Activated CD8-positive, alpha-beta memory T cell treated with anti-CD3 and anti-CD28 coated beads, Interleukin-2, amount 50 U/mL, for 4 hours (primary cell): ENCODE measurements around the gene HBA1.
"Not testable (repeated sequence)": the region's sequence is repeated elsewhere in the genome, so short reads cannot be mapped to it uniquely, and the experiment has no call there.

Experiments used
- DNase-seq: peaks from one replicate; pipeline ENCODE4 v3.0.0-alpha.2; 2020

HBA1 gene

DNA sequence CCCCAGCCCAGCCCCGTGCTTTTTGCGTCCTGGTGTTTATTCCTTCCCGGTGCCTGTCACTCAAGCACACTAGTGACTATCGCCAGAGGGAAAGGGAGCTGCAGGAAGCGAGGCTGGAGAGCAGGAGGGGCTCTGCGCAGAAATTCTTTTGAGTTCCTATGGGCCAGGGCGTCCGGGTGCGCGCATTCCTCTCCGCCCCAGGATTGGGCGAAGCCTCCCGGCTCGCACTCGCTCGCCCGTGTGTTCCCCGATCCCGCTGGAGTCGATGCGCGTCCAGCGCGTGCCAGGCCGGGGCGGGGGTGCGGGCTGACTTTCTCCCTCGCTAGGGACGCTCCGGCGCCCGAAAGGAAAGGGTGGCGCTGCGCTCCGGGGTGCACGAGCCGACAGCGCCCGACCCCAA, 474 bp upstream of the HBA1 start:
- DNase-seq = not testable (repeated sequence)

DNA sequence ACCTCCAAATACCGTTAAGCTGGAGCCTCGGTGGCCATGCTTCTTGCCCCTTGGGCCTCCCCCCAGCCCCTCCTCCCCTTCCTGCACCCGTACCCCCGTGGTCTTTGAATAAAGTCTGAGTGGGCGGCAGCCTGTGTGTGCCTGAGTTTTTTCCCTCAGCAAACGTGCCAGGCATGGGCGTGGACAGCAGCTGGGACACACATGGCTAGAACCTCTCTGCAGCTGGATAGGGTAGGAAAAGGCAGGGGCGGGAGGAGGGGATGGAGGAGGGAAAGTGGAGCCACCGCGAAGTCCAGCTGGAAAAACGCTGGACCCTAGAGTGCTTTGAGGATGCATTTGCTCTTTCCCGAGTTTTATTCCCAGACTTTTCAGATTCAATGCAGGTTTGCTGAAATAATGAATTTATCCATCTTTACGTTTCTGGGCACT, 928 bp downstream of the HBA1 start:
- DNase-seq = no peak

DNA sequence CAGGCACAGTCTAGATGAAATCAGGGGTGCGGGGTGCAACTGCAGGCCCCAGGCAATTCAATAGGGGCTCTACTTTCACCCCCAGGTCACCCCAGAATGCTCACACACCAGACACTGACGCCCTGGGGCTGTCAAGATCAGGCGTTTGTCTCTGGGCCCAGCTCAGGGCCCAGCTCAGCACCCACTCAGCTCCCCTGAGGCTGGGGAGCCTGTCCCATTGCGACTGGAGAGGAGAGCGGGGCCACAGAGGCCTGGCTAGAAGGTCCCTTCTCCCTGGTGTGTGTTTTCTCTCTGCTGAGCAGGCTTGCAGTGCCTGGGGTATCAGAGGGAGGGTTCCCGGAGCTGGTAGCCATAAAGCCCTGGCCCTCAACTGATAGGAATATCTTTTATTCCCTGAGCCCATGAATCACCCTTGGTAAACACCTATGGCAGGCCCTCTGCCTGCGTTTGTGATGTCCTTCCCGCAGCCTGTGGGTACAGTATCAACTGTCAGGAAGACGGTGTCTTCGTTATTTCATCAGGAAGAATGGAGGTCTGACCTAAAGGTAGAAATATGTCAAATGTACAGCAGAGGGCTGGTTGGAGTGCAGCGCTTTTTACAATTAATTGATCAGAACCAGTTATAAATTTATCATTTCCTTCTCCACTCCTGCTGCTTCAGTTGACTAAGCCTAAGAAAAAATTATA, 1.6 kb downstream of the HBA1 start:
- no peak for DNase-seq

DNA sequence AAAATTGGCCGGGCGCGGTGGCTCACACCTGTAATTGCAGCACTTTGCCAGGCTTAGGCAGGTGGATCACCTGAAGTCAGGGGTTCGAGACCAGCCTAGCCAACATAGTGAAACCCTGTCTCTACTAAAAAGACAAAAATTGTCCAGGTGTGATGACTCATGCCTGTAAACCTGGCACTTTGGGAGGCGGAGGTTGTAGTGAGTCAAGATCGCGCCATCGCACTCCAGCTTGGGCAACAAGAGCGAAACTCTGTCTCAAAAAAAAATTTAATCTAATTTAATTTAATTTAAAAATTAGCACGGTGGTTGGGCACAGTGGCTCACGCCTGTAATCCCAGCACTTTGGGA, 2.2 kb downstream of the HBA1 start:
- DNase-seq = no peak

DNA sequence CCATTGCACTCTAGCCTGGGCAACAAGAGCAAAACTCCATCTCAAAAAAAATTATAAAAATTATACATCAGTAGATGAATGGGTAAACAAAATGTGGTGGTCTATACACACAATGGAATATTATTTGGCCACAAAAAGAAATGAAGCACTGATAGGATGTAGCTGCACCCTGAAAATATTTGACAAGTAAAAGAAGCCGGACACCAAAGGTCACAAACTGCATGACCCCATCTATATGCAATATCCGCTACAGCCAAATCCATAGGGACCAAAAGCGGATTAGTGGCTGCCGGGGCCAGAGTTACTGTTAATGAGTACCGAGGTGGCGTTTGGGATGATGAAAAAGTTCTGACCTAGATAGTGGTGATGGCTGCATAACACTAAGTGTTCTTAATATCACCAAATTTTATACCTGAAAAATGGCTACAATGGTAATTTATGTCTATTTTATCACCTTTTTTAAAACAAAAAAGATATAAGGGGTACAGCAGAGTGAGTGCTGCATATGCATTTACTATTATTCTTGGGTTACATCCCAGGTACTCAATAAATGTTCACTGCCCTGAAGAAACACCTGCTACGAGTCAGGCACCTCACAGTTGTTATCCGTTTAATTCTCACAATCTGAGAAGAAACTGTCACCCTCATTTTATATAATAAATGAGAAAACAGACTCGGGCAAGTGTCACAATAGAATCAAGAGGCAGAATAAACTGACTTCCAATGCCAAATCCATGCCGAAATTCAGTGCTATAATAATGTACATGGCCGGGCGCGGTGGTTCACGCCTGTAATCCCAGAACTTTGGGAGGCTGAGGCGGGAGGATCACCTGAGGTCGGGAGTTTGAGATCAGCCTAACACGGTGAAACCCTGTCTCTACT, 3.0 kb downstream of the HBA1 start:
- DNase-seq = no peak

DNA sequence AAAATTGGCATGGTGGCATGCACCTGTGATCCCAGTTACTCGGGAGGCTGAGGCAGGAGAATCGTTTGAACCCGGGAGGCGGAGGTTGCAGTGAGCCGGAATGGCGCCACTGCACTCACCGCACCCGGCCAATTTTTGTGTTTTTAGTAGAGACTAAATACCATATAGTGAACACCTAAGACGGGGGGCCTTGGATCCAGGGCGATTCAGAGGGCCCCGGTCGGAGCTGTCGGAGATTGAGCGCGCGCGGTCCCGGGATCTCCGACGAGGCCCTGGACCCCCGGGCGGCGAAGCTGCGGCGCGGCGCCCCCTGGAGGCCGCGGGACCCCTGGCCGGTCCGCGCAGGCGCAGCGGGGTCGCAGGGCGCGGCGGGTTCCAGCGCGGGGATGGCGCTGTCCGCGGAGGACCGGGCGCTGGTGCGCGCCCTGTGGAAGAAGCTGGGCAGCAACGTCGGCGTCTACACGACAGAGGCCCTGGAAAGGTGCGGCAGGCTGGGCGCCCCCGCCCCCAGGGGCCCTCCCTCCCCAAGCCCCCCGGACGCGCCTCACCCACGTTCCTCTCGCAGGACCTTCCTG, 3.7 kb downstream of the HBA1 start, which contains the start of gene HBQ1:
Gene HBQ1, plus strand, starts transcription at position 359 of the 575 bp plus-strand sequence. Its CDS starts 28 bp downstream, at position 387.
- peak; percentile 48 for DNase-seq

DNA sequence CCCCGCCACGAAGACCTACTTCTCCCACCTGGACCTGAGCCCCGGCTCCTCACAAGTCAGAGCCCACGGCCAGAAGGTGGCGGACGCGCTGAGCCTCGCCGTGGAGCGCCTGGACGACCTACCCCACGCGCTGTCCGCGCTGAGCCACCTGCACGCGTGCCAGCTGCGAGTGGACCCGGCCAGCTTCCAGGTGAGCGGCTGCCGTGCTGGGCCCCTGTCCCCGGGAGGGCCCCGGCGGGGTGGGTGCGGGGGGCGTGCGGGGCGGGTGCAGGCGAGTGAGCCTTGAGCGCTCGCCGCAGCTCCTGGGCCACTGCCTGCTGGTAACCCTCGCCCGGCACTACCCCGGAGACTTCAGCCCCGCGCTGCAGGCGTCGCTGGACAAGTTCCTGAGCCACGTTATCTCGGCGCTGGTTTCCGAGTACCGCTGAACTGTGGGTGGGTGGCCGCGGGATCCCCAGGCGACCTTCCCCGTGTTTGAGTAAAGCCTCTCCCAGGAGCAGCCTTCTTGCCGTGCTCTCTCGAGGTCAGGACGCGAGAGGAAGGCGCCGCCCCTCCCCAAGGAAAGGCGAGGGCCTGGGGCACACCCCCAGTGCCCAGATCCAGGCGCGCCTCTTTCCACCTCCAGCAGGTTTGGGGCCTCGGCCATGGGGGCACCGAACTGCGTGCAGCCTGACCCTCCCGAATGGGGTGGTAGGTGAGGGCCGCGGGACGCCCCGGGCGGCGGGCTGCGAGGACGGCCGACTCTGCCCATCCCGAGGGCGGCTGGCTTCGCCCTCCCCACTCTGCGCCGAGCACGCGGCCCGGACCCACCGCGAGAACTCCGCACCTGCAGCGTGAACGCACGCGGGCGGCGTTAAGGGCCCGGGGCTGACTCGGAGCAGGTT, 4.4 kb downstream of the HBA1 start:
- peak; percentile 85 for DNase-seq

DNA sequence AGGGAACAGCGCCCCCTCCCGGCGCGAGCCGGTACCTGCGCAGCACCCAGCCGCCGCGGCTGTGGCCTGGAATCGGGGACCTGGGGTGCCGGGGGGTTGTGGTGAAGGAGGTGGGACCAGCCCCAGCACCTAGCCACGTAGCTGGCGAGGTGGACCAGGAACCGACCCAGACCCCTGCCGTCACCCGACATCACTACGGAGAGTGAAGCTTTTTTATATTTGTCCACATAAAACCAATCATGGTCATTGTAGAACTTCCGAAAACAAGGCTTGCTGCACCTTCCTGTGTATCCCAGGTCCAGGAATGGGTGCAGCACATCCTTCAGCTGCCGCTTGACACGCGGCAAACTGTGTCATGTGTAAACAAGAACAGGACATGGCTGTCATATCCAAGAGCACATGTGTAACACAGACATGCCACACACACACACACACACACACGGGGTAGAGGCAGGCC, 5.1 kb downstream of the HBA1 start:
- DNase-seq = no peak

DNA sequence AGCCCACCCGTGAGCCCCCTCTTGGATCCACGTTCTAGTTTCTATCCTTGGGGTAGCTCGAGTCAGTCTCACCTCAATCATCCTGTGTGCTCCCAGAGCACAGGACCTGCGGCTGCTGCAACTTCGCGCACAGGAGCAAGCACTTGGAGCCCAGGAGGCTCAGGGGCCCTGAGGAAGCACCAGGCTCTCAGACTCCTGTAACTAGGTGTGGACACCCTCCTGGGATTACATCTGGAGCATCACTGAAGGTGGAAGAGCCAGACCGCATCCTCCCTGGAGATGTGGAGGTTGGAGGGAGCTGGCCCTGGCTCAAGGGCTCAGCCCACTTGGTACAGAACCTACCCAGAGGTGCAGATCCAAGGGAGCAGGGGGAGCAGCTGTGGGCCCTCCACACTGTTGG, 6.5 kb downstream of the HBA1 start:
- no peak for DNase-seq

DNA sequence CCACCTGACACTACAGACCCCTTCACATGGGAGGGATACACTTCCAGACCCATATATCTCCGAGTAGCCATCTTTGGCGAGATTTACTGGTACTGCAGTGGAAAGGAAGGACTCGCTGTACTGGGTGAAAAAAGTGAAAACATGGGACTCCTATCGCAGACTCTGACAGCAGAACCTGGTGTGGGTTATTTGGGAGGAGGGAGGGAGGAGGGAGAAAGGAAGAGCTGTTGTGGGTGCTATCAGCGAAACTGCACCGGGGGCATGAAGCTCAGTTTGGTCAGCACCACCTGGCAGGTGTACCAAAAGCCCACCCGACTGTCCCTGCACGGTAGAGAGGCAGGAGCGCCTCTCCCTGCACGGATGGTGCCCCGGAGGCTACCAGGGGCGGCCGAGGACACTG, 8.7 kb downstream of the HBA1 start:
- DNase-seq = no peak

DNA sequence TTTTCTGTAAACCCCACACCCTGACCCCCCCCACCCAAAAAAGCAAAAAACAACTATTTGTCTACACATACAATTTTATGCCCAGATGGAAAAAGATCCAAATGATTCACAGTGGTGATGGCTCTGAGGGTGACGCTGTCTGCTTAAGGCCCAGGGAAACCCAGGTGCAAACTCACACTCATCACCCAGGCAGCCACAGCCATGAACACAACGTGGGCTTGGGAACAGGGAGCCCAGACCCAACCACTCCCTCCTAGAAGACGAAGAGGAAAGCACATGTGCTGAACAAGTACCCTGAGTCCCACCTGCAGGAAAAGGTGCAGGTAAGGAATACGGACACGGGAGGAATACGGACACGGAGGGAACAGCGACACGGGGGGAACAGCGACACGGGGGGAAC, 9.2 kb downstream of the HBA1 start:
- DNase-seq = no peak

DNA sequence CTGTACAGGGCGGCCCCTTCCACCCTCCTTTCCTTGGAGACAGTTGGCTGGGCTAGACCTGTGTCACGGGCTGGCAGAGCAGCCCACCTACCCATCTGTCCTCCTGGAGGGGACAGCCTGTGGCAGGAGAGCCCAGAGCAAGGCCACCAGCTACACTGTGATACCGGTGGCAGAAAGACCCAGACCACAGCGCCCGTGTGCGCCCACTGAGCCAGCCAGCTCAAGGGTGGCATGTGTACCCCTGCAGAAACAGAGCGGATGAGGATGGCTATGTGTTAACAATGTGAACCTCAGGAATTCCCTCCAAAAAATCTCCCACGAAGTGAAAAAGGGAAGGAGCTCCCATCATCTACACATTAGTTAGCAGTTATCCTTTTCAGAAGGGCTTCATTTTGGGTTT, 10.8 kb downstream of the HBA1 start:
- DNase-seq = no peak

DNA sequence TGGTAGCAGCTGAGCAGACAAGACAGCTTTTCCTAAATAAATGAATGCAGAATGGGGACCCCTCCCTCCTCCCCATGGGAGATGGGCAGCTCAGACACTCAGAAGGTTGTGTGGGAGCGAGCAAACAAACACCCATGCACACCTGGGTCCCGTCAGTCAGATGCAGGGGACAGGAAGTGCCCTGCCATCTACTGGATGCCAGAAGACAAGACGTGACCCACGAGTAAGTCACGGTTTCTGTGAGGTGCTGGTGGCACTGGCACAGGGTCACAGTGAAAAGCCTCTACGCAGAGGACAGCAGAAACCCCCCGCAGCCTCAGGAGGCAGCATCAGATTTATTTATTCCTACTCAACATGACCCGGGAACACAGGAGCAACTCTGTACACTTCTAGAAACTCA, 12.2 kb downstream of the HBA1 start:
- no peak for DNase-seq

DNA sequence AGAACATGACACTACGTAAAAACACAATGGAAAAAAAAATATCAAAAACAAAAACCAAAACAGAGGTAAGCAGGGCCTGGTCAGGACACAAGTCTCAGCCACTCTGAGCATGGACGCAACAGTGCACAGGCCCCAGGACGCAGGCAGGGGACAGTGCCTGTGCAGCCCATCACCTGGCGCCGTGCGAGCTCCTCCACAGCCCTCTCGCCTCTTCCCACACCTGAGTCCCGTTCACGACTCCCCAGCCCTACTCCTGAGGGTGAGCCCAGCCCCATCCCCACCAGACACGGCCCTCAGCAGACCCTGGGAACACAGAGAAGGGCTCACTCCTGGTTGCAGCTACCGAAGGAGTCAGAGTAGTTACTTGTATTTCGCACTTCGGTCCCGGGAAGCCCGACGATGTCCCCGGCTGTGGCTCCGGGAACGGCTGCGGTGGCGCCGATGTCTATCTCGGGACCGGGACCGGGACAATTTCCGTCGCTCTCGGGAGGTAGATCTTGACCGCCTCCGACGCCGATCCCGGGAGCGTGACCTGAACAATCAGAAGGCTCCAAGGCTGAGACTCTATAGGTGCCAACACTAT, 13.2 kb downstream of the HBA1 start:
- DNase-seq = no peak

DNA sequence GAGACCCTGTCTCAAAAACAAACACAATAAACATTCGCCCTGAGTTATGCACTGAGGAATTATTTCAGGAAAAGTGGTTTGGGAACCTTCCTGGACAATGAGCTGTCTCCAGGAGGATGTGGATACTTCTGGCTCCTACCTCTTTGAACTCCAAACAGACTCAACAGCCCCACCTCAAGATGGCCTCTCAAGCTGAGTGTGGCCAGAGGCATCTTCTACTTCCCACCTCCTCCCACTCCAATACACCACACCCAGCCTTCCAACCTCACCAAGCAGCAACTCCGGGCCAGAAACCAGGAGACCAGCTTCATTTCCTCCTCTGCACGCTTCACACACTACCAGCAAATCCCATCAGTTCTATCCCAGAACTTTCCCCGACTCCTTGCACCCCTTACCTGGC, 15.4 kb downstream of the HBA1 start:
- DNase-seq = no peak

DNA sequence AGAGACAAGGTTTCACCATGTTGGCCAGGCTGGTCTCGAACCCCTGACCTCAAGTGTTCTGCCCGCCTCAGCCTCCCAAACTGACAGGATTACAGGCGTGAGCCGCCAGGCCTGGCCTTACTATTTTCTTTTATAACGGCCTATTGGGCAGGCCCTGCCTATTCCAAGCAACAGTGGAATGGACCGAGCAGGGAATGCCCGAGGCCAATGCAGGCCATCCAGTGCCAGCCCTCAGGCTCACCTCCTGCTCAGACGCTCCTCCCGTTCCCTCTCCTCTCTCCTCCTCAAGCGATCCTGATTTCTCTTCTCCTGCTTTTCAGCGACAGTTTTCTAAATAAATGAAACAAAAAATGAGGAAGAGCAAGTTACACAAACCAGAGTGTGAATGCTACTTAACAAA, 16.2 kb downstream of the HBA1 start:
- DNase-seq = no peak

DNA sequence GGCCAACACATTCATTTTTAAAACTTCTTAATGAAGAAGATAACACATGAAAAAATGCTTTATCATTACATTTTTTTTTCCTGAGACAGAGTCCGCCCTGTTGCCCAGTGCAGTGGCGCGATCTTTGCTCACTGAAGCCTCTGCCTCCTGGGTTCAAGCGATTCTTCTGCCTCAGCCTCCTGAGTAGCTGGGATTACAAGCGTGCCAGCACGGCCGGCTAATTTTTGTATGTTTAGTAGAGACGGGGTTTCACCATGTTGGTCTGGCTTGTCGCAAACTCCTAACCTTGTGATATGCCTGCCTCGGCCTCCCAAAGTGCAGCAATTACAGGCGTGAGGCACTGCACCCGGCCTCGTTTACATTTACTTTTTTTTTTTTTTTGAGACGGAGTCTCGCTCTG, 17.0 kb downstream of the HBA1 start:
- no peak for DNase-seq

DNA sequence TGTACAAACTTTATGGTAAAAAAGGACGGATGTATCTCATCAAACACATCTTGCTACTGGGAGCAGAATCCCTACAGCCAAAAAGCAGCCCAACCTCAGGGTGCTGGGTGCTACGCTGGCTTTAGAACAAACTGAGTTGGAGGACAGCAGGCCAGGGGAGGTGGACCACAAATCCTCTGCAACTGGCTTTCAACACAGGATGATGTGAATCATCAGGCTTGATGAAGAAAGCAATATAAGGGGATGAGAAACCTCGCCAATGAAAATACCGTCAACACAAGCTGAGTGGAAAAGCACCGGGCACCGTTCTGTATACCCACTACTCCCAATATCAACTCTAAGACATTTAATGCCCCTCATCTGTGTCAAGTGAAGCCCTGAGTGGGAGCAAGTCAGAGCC, 18.0 kb downstream of the HBA1 start:
- DNase-seq = no peak

DNA sequence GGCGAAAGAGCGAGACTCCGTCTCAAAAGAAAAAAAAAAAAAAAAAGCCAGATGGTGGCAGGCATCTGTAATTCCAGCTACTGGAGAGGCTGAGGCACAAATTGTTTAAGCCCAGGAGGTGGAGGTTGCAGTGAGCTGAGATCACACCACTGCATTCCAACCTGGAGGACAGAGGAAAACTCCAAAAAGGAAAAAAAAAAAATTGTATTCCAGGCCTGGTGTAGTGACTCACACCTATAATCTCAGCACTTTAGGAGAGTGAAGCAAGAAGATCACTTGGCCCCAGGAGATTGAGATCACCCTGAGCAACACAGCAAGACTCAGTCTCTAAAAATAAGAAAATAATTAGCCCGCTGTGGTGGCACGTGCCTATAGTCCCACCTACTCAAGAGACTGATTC, 23.9 kb downstream of the HBA1 start:
- DNase-seq = no peak

DNA sequence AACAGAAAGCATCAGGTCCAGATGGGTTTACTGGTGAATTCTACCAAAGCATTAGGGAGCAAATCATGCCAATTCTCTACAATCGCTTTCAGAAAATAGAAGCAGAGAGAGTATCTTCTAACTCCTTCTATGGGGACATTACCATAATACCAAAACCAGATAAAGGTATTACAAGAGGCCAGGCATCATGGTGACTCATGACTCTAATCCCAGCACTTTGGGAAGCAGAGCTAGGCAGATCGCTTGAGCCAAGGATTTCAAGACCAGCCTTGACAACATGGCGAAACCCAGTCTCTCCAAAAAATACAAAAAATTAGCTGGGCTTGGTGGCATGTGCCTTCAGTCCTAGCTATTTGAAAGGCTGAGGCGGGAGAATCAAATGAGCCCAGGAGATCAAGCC, 26.8 kb downstream of the HBA1 start:
- DNase-seq = no peak

DNA sequence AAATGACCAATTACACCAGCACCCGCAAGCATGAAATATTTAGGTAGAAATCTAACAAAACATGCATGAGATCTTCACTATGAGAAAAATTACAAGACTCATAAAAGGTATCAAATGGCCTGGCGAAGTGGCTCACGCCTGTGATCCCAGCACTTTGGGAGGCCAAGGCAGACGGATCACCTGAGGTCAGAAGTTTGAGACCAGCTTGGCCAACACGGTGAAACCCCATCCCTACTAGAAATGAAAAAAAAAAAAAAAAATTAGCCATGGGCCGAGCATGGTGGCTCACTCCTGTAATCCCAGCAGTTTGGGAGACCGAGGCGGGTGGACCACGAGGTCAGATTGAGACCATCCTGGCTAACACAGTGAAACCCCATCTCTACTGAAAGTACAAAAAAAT, 27.6 kb downstream of the HBA1 start:
- DNase-seq = not testable (repeated sequence)

DNA sequence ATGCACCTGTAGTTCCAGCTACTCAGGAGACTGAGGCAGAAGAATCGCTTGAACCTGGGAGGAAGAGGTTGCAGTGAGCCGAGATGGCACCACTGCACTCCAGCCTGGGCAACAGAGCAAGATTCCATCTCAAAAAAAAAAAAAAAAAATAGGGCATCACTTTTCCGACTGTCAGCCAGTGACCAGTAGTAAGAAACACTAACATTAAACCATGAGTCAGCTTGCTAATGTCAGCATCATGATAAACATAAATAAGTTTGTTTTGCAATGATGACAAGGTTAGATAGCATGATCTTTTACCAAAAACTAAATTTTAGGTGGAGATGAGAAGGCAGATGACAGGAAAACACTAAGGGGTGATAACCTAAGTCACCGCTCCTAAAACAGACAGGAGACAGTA, 32.9 kb downstream of the HBA1 start:
- DNase-seq = not testable (repeated sequence)
